HG03103 (cell line): Measurements from ENCODE around the gene NDUFV2.

Experiments used
- ATAC-seq: cut with Tn5 transposase; IDR thresholded peaks from one replicate; pipeline ENCODE4 v1.9.1; 2021; ENCODE audit warnings: low read depth; ENCODE audit not compliant: unreplicated experiment

Gene NDUFV2

GRCh38 chr18:9113468-9114149 lies 11.1 kb downstream of the NDUFV2 start:
- ATAC-seq: no peak

DNA sequence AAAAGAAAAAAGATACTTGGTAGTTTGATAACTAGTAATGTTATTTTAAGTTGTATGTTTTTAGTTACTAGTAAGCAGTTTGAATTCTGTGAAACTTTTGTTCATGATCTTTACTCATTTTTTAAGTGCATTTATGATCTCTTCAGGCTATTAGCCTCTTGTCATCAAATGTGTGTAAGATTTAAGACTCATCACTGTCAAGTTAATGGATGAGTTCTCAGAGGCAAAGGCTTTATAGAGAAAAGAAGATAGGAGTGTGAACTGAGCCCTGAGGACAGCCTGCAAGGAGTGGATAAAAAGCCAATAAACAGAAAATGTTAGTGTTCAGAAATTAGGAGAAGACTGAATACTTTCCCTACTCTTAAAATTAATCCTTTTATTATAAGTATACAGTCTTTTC lies 13.5 kb downstream of the NDUFV2 start:
- no peak for ATAC-seq

DNA sequence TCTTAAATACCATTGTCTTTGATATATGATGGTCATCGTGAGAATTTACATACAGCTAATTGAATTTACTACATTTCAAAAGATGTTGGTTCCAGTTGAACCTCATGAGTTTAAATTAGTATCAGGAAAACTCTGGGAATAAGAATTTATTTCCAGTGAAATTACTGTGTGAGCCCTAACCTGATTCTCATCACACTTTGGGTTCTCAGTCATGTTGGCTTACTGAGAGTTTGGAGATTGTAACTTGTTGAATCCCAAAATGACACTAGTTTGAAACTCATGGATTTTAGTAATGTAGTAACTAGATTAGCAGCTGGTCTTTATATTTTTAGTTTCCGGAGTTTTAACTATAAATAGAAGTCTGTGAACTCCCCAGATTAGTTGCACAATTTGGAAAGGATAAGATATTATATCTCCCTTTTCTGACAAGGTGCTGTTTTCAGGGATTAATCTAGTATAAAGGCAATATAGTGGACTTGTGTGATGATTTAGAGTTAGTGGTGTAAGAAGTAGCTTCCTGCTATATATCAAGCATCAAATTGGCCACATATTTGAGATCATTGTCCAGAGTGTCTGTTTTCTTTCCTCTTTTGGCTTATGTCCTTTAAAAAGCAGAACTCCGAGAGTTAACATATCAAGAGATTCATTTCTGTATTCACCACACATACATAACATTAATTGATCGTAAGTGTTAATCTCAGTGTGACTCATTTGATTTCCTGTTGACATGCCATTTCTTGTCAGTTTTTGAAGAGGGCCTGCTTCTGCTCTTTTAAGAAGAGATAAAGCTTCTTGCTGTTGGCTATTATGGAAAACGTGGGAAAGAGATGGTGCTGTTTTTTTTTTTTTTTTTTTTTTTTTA lies 15.7 kb downstream of the NDUFV2 start:
- ATAC-seq: no peak

- no peak for ATAC-seq
Measured at GRCh38 chr18:9120796-9121195, 18.3 kb downstream of the NDUFV2 start.

GRCh38 chr18:9123520-9123919 lies 21.0 kb downstream of the NDUFV2 start:
- ATAC-seq: no peak

- no peak for ATAC-seq
Measured at GRCh38 chr18:9124824-9125223, 22.3 kb downstream of the NDUFV2 start.

DNA sequence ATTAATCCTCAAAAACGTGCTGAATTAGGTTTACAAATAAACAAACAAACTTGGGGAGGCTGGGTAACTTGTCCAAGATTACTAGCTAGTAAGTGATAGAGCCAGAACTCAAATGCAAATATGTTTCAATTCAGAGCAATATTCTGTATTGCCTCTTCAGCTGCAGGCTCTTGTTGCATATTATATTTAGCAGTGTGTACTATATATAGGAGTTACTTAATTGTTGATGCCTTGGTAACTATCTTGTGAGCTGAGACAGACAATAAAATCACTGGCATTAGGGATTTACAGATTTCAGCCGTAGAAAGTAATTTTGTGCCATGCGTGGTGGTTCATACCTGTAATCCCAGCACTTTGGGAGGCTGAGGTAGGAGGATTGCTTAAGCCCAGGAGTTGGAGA lies 23.8 kb downstream of the NDUFV2 start:
- no peak for ATAC-seq

DNA sequence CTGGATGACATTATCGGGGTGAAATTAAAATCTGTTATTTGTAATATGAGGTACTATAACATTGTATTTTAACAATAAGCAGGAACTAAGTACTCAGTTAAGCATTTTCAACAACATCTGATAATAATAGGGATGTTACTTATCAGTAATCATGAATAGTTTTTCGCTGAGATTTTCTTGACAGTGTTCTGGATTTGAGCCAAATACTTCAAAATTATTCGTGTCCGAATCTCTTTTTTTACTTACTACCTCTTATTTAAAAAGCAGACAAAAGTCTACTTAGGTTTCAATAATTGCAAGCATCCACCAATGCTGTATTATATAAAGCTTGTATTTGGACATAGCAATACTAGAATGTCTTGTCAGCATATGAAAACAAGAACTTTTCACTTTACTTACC lies 27.7 kb downstream of the NDUFV2 start:
- no peak for ATAC-seq

- no peak for ATAC-seq
Measured at GRCh38 chr18:9130806-9131205, 28.3 kb downstream of the NDUFV2 start.

DNA sequence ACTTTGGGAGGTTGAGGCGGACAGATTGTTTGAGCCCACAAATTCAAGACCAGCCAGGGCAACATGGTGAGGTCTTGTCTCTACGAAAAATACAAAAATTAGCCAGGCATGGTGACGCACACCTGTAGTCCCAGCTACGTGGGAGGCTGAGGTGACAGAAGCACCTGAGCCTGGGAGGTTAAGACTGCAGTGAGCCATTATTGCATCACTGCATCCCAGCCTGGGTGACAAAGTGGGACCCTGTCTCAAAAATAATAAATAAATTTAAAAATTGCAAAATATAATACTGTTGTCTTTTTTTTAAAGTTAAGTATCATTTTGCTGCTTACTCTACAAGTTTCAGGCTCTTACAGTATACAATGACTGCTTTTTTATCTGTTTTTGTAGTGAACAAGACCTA lies 30.1 kb downstream of the NDUFV2 start:
- ATAC-seq: no peak

- no peak for ATAC-seq
Measured at GRCh38 chr18:9133225-9133624, 30.7 kb downstream of the NDUFV2 start.

DNA sequence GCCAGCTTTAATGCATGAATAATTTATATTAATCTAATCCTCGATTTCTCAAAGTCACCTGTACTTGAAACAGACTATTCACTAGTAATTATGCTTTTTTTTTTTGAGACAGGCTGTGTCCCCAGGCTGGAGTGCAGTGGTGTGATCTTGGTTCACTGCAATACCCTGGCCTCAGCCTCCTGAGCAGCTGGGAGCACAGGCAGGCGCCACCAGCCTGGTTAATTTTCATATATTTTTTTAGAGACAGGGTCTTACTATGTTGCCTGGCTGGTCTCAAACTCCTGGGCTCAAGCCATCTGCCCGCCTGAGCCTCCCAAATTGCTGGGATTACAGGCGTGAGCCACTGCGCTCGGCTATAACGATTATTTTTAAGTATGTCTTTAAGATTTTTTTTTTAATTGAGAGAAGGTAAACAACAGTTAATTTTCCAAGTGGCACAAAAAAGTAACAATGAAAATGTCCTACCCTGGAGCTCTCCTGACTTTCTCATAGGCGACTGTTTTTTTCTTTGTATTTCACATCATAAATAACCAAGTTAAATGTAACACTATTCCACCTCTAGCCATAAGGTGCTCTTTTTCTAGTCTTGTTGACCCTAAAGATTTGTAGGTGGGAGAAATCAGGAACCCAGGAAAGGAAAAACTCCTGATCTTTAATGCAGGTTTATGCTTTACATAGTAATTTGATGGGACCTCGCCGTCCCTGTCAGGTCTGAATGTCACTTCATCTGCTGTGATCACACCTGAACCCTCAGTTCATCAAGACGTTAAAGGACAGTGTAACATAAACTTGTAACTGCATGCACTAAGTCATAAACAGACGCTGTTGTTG lies 32.8 kb downstream of the NDUFV2 start:
- ATAC-seq: no peak

DNA sequence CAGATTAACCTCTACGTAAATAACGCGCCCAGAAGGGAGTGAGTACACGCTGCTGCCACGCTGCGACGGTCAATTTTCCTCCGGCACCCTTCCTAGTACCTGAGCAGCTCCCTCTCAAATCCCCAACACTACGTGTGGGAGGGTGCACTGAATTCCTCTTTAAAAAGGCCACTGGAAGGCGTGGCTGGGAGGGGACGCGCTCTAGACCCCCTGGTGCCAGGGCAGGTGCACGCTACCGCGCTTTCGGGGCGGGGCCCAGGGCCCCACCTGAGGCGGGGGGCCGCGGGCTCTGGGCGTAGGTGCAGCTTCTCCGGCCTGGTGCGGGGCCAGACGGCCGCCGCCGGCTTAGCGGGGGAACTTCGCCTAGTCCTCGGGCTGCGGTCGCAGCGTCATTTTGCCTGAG lies 33.4 kb downstream of the NDUFV2 start:
- ATAC-seq: peak; percentile 13

DNA sequence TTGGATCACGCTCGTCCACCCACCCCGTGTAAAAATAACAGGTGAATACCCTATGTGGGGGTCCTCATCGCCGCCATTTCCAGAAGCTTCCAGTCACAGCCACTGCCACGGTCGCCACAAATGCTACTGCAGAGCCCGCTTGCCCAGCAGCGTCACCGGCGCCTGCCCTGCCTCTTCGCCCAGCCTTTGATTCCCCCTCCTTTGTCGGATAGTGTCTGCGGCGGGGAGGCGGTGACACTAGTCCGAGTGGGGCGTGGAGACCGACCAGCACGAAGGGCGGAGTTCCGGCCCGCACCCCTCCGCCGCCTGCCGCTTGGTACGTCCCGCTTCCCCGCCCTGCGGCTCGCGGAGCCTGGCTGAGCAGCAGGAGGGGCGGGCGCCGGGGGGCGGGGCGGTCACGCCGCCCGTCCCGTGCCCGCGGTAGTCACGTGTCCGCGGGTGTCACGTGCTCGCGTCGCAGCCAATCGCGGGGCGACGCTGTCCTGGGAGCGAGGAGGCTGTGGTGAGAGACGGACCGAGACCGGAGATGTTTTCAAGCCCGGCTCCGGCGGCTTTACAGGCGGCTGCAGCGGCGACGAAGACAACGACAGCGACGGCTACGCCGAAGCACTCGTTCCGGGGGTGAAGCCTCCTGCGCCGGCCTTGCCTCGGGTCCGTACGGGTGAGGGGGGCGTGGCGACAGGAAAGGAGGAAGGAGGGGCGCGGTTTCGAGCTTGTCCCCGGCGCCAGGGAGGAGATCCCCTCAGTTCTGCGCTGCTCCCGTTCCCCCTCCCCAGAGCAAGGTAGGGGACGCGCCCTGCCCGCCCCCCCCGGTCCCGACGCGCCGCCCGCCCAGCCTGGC lies 34.0 kb downstream of the NDUFV2 start, which contains the start of gene ANKRD12:
ANKRD12 (plus strand) TSS at position 467 of the 841 bp plus-strand sequence. CDS start 45,652 bp downstream, outside the sequence.
- peak; percentile 64 for ATAC-seq

GRCh38 chr18:9137168-9138066 lies 34.9 kb downstream of the NDUFV2 start:
- ATAC-seq: peak; percentile 24

- ATAC-seq: no peak
Measured at GRCh38 chr18:9139400-9140039, 37.0 kb downstream of the NDUFV2 start.

DNA sequence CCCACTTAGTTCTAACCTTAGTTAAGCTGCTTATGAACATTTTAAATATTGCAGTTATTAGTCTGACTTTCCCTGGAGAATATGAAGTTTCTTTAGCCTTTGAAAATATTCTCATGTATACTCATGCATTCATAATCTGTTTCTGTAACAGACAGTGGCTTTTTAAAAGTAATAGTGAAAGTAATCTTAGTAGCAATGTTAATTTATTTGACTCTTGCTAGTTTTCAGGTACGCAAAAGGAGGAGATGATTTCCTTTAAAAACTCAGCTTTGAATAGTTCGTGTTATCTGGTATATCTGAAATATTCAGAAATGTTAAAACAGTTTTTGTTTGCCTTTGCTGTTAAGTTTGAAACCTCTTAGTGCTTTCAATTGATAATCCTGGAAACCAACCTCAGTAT lies 37.9 kb downstream of the NDUFV2 start:
- ATAC-seq: no peak

- ATAC-seq: no peak
Measured at GRCh38 chr18:9140984-9141383, 38.5 kb downstream of the NDUFV2 start.

DNA sequence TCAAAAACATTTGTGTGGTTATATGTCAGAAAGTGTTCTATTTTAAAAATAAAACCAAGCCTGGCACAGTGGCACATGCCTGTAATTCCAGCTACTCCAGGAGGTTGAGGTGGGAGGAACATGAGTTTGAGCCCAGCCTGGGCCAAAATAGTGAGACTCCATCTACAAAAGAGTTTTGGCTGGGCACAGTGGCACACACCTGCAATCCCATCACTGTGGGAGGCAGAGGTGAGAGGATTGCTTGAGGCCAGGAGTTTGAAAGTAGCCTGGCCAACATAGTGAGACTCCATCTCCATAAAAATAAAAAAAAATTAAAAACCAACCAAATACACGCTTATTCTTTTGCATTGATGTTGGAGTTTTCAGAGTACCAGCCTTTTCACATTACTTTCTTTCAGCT lies 43.7 kb downstream of the NDUFV2 start:
- ATAC-seq: no peak
